D721Med (cell line): ENCODE data around the gene KCNH5.
"Not testable (repeated sequence)": the region's sequence is repeated elsewhere in the genome, so short reads cannot be mapped to it uniquely, and the experiment has no call there.

Experiments
- DNase-seq: peaks from one replicate; pipeline ENCODE4 v3.0.0; 2011; ENCODE audit warnings: low spot score; ENCODE audit not compliant: insufficient read length
- FAIRE-seq: peaks from 2 replicates; lab custom pipeline; 2011; peaks lifted over from hg19 to GRCh38; lab: Jason Lieb, UNC
- CTCF ChIP-seq: IDR thresholded peaks from 2 replicates; pipeline ENCODE4 v1.5.1; 2012; ENCODE audit warnings: mild to moderate bottlenecking, control low read depth; ENCODE audit not compliant: insufficient read depth; ENCODE audit errors: missing control alignments

The KCNH5 gene

GRCh38 chr14:62819931-62820330 is 225.3 kb downstream of the KCNH5 start:
- DNase-seq (no peak), FAIRE-seq (no peak)
- TF ChIP-seq CTCF = no peak

GRCh38 chr14:62807636-62808035 is 237.6 kb downstream of the KCNH5 start:
- DNase-seq (no peak), FAIRE-seq (no peak)
- TF ChIP-seq CTCF = no peak

GRCh38 chr14:62800577-62800976 is 244.7 kb downstream of the KCNH5 start:
- DNase-seq = no peak
- TF ChIP-seq CTCF = no peak
- FAIRE-seq = no peak

GRCh38 chr14:62796431-62796830 is 248.8 kb downstream of the KCNH5 start:
- TF ChIP-seq CTCF = no peak
- DNase-seq = no peak
- FAIRE-seq = no peak

- DNase-seq = no peak
- no peak for FAIRE-seq
- TF ChIP-seq CTCF = no peak
Observed at GRCh38 chr14:62792578-62792977, 252.7 kb downstream of the KCNH5 start.

- not testable (repeated sequence) for FAIRE-seq, DNase-seq
Observed at GRCh38 chr14:62781328-62781727, 263.9 kb downstream of the KCNH5 start.

GRCh38 chr14:62778852-62779251 is 266.4 kb downstream of the KCNH5 start:
- no peak for TF ChIP-seq CTCF
- no peak for FAIRE-seq
- no peak for DNase-seq

GRCh38 chr14:62778310-62778709 is 266.9 kb downstream of the KCNH5 start:
- FAIRE-seq (no peak), DNase-seq (no peak)
- TF ChIP-seq CTCF = no peak
